Diencephalon (tissue), 1 donor: ENCODE measurements around the gene TRAPPC2B. TPM values are rescaled to one million over a fixed set of nuclear protein-coding genes. Genes with fewer than 3 reads are reported as not detected.

Source experiments
- total RNA-seq: library from RNA; depleted of rRNA; stranded (reverse); fragments of >200 nt; gene quantifications from one replicate; pipeline ENCODE4 v1.2.3, GENCODE V29; 2014

The TRAPPC2B gene
- 20.5 TPM for total RNA-seq

GRCh38 chr19:57362997-57363687 is at the start of gene TRAPPC2B, which contains the start of gene ZNF547:
TSS of gene TRAPPC2B (plus strand) at chr19:57363551. CDS start at chr19:57364834, 1,283 bp downstream.
TSS of gene ZNF547 (plus strand) at chr19:57363551. CDS start at chr19:57368556, 5,005 bp downstream.

GRCh38 chr19:57320180-57321084 is 42.9 kb upstream of the TRAPPC2B start, which contains the start of gene ZNF543:
TSS of gene ZNF543 (plus strand) at chr19:57320472. CDS start at chr19:57320854, 382 bp downstream.

GRCh38 chr19:57350877-57351805 is 12.2 kb upstream of the TRAPPC2B start, which contains the start of gene ZNF304:
TSS of gene ZNF304 (plus strand) at chr19:57351271. CDS start at chr19:57351665, 394 bp downstream.

GRCh38 chr19:57389730-57390598 is 26.6 kb downstream of the TRAPPC2B start, which contains the start of gene ZNF548:
TSS of gene ZNF548 (plus strand) at chr19:57389854. CDS start at chr19:57390100, 246 bp downstream.

GRCh38 chr19:57410877-57411671 is 47.7 kb downstream of the TRAPPC2B start, which contains the start of gene ZNF17:
TSS of gene ZNF17 (plus strand) at chr19:57411161. CDS start at chr19:57413616, 2,455 bp downstream.

Other genes starting within 250 kb of the TRAPPC2B start
- gene USP29, start 243.6 kb upstream of the TRAPPC2B start, total RNA-seq = not detected
- gene ZIM3, start 218.3 kb upstream of the TRAPPC2B start, total RNA-seq = not detected
- gene DUXA, start 196.1 kb upstream of the TRAPPC2B start, total RNA-seq = not detected
- gene ZNF264, start 172.1 kb upstream of the TRAPPC2B start, total RNA-seq = 30.4 TPM
- gene AURKC, start 132.5 kb upstream of the TRAPPC2B start, total RNA-seq = 0.69 TPM
- gene ZNF805, start 122.9 kb upstream of the TRAPPC2B start, total RNA-seq = 30.2 TPM
- gene ZNF460, start 83.1 kb upstream of the TRAPPC2B start, total RNA-seq = 128 TPM
- 26.5 TPM for gene ZNF543, start 43.1 kb upstream of the TRAPPC2B start, total RNA-seq
- 19.8 TPM for gene ZNF304, start 12.3 kb upstream of the TRAPPC2B start, total RNA-seq
- gene ZNF547, start within 50 bp of the TRAPPC2B start, total RNA-seq = 7.8 TPM
- 35.1 TPM for gene ZNF548, start 26.3 kb downstream of the TRAPPC2B start, total RNA-seq
- gene ZNF17, start 47.6 kb downstream of the TRAPPC2B start, total RNA-seq = 30.7 TPM
- gene ZNF749, start 71.8 kb downstream of the TRAPPC2B start, total RNA-seq = 33.9 TPM
- 5.5 TPM for gene VN1R1, start 93.6 kb downstream of the TRAPPC2B start, total RNA-seq
- 66.7 TPM for gene ZNF772, start 114.0 kb downstream of the TRAPPC2B start, total RNA-seq
- 21.7 TPM for gene ZNF419, start 124.2 kb downstream of the TRAPPC2B start, total RNA-seq
- gene ZNF773, start 136.4 kb downstream of the TRAPPC2B start, total RNA-seq = 18.7 TPM
- 19.6 TPM for gene ZNF549, start 163.8 kb downstream of the TRAPPC2B start, total RNA-seq
- 13.4 TPM for gene ZNF550, start 196.3 kb downstream of the TRAPPC2B start, total RNA-seq
- 14.1 TPM for gene ZNF416, start 215.4 kb downstream of the TRAPPC2B start, total RNA-seq
- gene ZIK1, start 220.6 kb downstream of the TRAPPC2B start, total RNA-seq = 24.2 TPM
- 5.3 TPM for gene ZNF530, start 236.3 kb downstream of the TRAPPC2B start, total RNA-seq